Kasumi-1 (cell line): ENCODE measurements around the gene SNPH.
"Not testable (repeated sequence)": the region's sequence is repeated elsewhere in the genome, so short reads cannot be mapped to it uniquely, and the experiment has no call there.

Experiments
- DNase-seq, 2 experiments: peaks; one replicate each; lab custom pipeline; 2025; lab: John Stamatoyannopoulos, UW

The SNPH gene, protein sequence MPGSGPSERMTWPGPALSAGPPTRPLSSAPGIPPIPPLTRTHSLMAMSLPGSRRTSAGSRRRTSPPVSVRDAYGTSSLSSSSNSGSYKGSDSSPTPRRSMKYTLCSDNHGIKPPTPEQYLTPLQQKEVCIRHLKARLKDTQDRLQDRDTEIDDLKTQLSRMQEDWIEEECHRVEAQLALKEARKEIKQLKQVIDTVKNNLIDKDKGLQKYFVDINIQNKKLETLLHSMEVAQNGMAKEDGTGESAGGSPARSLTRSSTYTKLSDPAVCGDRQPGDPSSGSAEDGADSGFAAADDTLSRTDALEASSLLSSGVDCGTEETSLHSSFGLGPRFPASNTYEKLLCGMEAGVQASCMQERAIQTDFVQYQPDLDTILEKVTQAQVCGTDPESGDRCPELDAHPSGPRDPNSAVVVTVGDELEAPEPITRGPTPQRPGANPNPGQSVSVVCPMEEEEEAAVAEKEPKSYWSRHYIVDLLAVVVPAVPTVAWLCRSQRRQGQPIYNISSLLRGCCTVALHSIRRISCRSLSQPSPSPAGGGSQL

DNA sequence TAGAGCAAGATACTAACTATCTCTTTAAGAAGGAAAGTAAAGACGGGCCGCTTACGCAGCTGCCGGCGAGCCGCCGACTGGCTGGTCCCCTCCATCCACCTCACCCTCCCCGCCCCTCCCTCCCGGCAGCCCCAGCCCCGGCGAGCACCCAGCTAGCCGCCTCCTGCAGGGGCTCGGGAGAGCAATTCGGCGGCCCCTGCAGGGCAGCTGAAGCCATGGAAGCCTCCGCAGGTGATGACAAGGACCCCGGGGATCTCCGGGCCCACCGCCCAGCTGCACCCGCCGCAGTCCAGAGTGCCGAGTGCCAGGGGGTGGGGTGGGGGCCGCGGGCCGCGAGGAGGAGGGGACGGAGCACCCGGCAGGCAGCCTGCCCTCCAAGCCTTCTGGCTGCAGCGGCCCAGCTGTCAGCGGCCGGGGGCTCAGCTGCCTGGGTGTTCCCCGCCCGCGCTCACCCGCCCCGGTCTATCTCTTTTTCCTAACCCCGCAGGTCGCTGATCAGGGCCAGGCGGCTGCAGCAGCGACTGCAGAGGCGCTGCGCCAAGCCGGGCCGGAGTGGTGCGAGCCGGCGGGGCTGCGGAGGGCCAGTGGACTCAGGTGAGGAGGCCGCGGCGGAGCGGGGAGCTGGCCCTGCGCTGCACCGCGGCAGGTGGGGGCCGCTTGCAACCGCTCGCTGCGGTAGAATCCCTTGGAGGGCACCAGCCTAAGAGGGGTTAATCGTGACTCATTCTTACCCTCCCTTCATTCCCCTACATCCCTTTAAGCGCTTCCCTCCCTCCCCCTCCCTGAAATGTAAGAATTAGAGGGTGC is at the start of gene SNPH:
Gene SNPH (plus strand): TSS at position 128 of the 807 bp plus-strand sequence. CDS start 29,946 bp downstream, outside the sequence.
- DNase-seq = peak; percentile 68 to 75

DNA sequence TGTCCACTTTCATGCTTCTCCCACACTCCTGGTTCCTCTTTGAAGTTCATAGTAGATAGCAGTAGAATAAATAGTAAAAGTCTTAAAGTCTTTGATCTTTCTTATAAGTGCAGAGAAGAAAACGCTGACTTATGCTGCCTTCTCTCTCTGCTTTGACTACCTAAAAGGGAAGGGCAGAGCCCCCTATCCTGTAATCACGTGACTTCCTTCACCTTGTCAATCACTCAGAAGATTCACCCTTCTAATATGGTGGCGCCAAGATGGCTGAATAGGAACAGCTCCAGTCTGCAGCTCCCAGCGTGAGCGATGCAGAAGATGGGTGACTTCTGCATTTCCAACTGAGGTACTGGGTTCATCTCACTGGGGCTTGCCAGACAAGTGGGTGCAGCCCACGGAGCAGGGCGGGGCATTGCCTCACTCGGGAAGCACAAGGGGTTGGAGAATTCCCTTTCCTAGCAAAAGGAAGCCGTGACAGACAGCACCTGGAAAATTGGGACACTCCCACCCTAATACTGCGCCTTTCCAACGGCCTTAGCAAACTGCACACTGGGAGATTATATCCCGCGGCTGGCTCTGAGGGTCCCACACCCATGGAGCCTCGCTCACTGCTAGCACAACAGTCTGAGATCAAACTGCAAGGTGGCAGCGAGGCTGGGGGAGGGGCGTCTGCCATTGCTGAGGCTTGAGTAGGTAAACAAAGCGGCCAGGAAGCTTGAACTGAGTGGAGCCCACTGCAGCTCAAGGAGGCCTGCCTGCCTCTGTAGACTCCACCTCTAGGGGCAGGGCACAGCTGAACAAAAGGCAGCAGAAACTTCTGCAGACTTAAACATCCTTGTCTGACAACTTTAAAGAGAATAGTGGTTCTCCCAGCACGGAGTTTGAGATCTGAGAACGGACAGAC is 49.3 kb upstream of the SNPH start:
- DNase-seq = not testable (repeated sequence)

DNA sequence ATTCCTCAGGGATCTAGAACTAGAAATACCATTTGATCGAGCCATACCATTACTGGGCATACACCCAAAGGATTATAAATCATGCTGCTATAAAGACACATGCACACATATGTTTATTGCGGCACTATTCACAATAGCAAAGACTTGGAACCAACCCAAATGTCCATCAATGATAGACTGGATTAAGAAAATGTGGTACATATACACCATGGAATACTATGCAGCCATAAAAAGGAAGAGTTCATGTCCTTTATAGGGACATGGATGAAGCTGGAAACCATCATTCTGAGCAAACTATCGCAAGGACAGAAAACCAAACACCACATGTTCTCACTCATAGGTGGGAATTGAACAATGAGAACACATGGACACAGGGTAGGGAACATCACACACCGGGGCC is 43.3 kb upstream of the SNPH start:
- not testable (repeated sequence) for DNase-seq

DNA sequence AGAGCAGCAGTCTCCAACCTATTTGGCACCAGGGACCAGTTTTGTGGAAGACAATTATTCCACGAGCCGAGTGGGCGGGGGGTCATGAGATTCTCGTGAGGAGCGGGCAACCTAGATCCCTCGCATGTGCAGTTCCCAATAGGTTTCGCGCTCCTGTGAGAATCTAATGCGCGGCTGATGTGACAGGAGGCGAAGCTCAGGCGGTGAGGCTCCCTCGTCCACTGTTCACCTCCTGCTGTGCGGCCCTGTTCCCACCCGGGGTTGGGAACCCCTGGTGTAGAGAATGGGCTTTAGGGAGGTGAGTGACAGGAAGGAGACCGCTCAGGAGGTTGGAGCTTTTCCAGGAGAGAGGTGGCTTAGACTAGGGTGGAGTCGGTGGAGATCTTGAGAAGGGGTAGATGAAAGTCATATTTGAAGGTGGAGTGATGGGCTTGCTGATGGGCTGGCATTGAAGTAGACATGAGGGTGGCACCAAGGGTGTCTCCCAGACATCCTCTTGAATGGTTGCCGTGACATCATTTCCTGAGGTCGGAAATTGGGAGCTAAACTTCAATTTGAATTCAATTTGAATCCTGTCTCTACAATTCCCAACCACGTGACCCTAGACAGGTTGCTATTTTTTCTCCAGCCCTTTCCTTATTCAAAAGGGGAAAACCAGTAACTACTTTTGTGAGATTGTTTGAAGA is 41.7 kb upstream of the SNPH start:
- no peak for DNase-seq

- no peak for DNase-seq
Measured at GRCh38 chr20:1225263-1225782, 40.8 kb upstream of the SNPH start.

DNA sequence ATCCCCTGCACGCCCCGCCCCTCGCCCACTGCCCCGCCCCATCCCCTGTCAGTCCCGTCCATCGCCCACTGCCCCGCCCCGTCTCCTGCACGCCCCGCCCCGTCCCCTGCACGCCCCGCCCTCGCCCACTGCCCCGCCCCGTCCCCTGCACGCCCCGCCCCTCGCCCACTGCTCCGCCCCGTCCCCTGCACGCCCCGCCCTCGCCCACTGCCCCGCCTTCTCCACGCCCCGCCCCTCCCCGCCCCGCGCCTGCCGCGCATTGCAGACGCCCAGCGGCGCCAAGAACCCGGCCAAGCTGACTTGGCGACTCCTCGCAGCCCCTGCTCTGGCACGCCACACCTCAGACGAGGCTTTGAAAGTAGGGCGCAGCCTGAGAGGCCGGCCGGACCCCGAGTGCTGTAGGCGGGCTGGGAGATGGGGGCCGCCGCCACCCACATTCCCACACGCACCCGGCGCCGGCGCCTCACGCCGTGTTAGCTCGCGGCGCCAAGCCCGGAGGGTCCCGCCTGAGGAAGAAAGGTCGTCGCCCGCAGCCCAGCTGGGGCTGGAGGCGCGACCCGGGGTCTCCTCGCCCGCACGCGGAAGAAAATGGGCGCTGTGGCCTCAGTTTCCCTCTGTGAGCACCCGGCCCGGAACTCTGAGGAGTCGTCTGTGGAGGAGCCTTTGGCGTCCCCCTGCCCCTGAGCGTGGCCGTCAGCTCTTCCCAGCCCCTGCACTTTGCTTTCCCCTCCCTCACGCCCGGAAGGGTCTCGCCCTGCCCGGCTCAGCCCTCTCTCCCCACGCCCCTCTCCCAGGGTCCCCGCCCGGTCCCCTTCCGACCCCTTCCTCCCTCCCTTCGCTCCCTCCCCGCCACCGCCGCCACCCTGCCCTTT is 40.1 kb upstream of the SNPH start, which contains the start of gene RAD21L1:
Gene RAD21L1 (plus strand): TSS at position 262 of the 872 bp plus-strand sequence. CDS start 2,410 bp downstream, outside the sequence.
- no peak for DNase-seq

- DNase-seq = no peak
Measured at GRCh38 chr20:1229541-1229940, 36.6 kb upstream of the SNPH start.

GRCh38 chr20:1232286-1233111 is 33.6 kb upstream of the SNPH start:
- no peak for DNase-seq

GRCh38 chr20:1240549-1240948 is 25.5 kb upstream of the SNPH start:
- no peak for DNase-seq

DNA sequence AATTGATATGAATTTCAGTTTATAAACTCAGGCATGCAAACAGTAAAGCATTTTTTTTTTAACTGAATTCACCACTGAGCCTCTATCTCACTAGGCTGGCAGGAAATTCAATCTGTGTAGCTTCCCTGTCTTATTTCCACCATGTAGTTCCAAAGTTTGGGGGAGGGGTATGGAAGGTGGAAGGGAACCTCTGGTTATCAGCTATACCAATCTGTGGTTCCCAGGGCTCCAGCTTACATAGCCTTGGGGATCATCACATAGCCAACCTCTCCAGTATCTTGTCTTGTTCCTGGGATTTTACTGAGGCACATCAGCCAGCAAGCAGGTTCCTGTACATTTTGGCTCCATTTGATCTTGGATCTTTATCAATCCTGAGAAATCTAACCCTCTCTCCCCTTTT is 24.6 kb upstream of the SNPH start:
- DNase-seq = no peak

GRCh38 chr20:1242099-1242498 is 24.0 kb upstream of the SNPH start:
- no peak for DNase-seq

- no peak for DNase-seq
Measured at GRCh38 chr20:1242530-1242929, 23.6 kb upstream of the SNPH start.

DNA sequence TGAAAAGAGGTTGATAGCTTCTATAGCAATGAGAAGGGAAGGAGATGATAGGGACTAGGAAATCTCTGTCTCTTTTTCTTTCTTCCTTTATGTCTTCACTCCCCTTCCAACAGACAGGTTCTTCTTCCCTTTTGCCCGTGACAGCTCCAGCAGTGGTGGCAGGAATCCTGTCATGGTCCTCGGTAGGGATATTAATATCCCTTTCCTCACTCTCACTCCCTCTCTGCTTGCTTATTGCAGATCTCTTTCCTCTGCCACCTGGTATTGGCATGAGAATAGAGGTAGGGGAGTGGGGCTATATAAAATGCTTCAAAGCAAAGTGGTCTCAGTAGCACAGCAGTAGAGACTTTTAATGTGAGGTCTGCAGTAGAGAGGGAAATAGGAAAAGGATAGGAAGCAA is 20.5 kb upstream of the SNPH start:
- no peak for DNase-seq

- DNase-seq = no peak
Measured at GRCh38 chr20:1247689-1248088, 18.4 kb upstream of the SNPH start.

GRCh38 chr20:1250282-1250681 is 15.8 kb upstream of the SNPH start:
- not testable (repeated sequence) for DNase-seq

- DNase-seq = no peak
Measured at GRCh38 chr20:1252416-1252815, 13.7 kb upstream of the SNPH start.

GRCh38 chr20:1254254-1254653 is 11.8 kb upstream of the SNPH start:
- no peak for DNase-seq

DNA sequence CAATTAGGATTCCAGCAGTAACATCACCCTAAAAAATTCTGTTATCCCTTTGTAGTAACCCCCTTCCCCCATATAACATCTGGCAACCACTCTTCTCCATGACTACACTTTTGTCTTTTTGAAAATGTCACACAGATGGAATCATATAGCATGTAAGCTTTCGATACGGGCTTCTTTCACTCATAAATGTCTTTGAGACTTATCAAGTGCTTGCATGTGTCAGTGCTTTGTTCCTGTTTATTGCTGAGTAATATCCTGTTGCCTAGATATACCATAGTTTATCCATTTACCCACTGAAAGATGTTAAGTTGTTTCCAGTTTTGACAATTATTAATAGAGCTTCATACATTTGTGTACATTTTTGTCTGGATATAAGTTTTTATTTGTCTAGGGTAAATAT is 10.4 kb upstream of the SNPH start:
- DNase-seq = no peak

DNA sequence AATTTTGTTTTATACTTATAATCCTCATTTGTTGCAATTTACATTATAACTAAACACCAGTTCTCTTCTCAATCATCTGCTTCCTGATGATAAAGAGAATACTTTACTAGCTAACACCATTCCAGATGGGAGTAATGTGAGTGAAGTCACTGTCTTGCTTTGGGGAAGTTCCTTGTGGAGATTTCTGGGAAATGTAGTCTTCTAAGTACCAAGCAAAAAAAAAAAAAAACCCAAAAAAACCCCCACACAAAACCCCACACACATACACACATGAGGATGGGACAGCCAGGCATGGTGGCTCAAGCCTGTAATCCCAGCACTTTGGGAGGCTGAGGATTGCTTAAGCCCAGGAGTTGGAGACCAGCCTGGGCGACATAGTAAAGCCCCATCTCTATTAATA is 2.2 kb upstream of the SNPH start:
- peak in 1 of 2 experiments; percentile 8 for DNase-seq
